HAP-1 (cell line): ENCODE data around the gene ARHGEF11.

ENCODE experiments used
- DNase-seq, 2 experiments: peaks; one replicate each; pipeline ENCODE4 v3.0.0-alpha.2; 2016 to 2020; ENCODE audit warnings: low spot score in 2 of 2
- H3K27me3 ChIP-seq: fragments of 250-450 bp; sonication (Bioruptor Pico); 2 replicates; pipeline ENCODE4 v1.5.1; 2020; ENCODE audit warnings: low read depth, mild to moderate bottlenecking, moderate library complexity
- H3K36me3 ChIP-seq: fragments of 250-450 bp; sonication (Bioruptor Pico); replicated peaks from 2 replicates; pipeline ENCODE4 v1.5.1; 2020; ENCODE audit warnings: mild to moderate bottlenecking
- H3K4me1 ChIP-seq: fragments of 250-450 bp; sonication (Bioruptor Pico); 2 replicates; pipeline ENCODE4 v1.5.1; 2020; ENCODE audit warnings: mild to moderate bottlenecking
- H3K4me3 ChIP-seq: fragments of 250-450 bp; sonication (Bioruptor Pico); 2 replicates; pipeline ENCODE4 v1.5.1; 2020; ENCODE audit warnings: mild to moderate bottlenecking, moderate library complexity
- H3K9me3 ChIP-seq: fragments of 250-450 bp; sonication (Bioruptor Pico); 2 replicates; pipeline ENCODE4 v1.5.1; 2020; ENCODE audit warnings: mild to moderate bottlenecking, moderate library complexity
- in situ Hi-C: fragments of 300-500 bp; cut with MboI; formaldehyde crosslinking; loops from 3 replicates; pipeline ENCODE4 v1.14.3; 2020; ENCODE audit warnings: low sequenced_read_pairs, inconsistent platforms, mixed read lengths

The ARHGEF11 gene

DNA sequence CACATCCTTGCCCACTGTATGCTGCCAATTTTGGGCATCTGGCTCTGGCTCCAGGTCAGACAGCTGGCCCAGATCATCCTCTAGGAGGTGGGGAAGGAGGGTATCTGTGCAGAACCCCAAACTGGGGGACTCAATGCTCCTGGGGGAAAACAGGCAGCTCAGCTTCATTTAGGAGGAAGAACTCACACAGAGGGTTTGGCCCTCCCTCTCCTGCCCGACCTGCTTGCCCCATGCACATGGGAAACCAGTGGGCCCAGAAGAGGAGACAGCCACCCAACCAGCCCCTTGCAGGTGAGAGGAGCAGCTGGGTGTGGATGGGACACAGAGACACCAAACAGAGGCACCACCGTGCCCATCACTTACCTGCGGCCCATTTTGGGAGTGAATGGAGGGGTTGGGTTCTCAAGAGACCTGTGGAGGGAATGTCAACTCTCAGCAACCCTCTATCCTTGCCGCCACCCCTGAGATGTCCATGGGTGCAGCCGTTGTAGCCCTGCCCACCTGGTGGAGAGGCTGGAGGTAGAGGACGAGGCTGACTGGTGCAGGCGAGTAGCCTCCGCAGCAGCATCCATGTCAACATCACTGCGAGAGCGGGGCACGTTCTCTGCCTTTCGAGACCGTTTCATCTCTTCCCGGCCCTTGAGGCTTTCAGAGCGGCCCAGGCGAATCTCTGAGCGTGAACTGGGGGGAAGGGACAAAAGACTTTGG, 97.6 kb downstream of the ARHGEF11 start:
- in situ Hi-C loops: no loop called here
- Histone ChIP-seq H3K9me3 (no peaks in the 10 kb centered on the region), H3K36me3 (peaks cover 41% of the 10 kb centered on the region)

GRCh38 chr1:156947127-156947526, 98.4 kb downstream of the ARHGEF11 start:
- DNase-seq: no peak
- no peaks in the 10 kb centered on the region for H3K4me1 ChIP-seq
- H3K9me3 ChIP-seq: no peaks in the 10 kb centered on the region
- H3K4me3 ChIP-seq: no peak overlapping the region
- in situ Hi-C loops: no loop called here
- no peaks in the 10 kb centered on the region for H3K27me3 ChIP-seq
- peaks cover 41% of the 10 kb centered on the region for H3K36me3 ChIP-seq

More for the DNA sequence above, 97.6 kb downstream of the ARHGEF11 start:
- H3K4me3 ChIP-seq: no peak overlapping the region
- no peaks in the 10 kb centered on the region for H3K27me3 ChIP-seq
- no peak for DNase-seq
- no peaks in the 10 kb centered on the region for H3K4me1 ChIP-seq

- in situ Hi-C loops: no loop called here
- H3K9me3 ChIP-seq: no peaks in the 10 kb centered on the region
- H3K27me3 ChIP-seq: no peaks in the 10 kb centered on the region
- no peaks in the 10 kb centered on the region for H3K4me1 ChIP-seq
- no peak for DNase-seq
- no peak overlapping the region for H3K4me3 ChIP-seq
- peaks cover 45% of the 10 kb centered on the region for H3K36me3 ChIP-seq
These were observed 99.5 kb downstream of the ARHGEF11 start for GRCh38 chr1:156945881-156946661.

DNA sequence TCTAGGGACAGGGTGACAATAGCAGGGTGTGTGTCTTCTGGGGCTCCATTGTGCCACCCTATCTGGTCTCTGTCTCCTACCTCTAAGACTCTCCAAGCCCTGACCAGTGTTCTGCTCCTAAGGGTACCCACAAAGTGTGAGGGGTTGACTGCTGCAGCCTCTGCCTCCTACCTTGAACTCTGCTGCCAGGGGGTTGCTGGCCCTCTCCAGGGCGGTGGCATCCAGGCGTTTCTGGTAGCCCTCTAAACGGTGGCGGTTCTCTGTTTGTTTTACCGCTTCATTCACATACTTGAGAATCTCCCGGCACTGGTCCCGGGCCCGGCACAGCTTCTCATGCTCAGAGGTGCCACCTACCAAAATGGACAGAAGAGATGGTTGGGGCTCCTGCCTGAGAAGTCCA, 100.7 kb downstream of the ARHGEF11 start:
- no peak overlapping the region for H3K4me3 ChIP-seq
- in situ Hi-C loops: no loop called here
- H3K9me3 ChIP-seq: no peaks in the 10 kb centered on the region
- H3K36me3 ChIP-seq: peaks cover 48% of the 10 kb centered on the region
- no peaks in the 10 kb centered on the region for H3K4me1 ChIP-seq
- no peak for DNase-seq
- H3K27me3 ChIP-seq: no peaks in the 10 kb centered on the region

- no peaks in the 10 kb centered on the region for H3K9me3 ChIP-seq
- in situ Hi-C loops: no loop called here
- no peaks in the 10 kb centered on the region for H3K4me1 ChIP-seq
- no peak overlapping the region for H3K4me3 ChIP-seq
- DNase-seq: no peak
- no peaks in the 10 kb centered on the region for H3K27me3 ChIP-seq
- peaks cover 54% of the 10 kb centered on the region for H3K36me3 ChIP-seq
These were observed 101.3 kb downstream of the ARHGEF11 start for GRCh38 chr1:156944268-156944667.

GRCh38 chr1:156943756-156944155, 101.8 kb downstream of the ARHGEF11 start:
- in situ Hi-C loops: no loop called here
- Histone ChIP-seq H3K9me3 (no peaks in the 10 kb centered on the region), H3K27me3 (no peaks in the 10 kb centered on the region), H3K4me1 (no peaks in the 10 kb centered on the region), H3K36me3 (peaks cover 55% of the 10 kb centered on the region), H3K4me3 (no peak overlapping the region)
- no peak for DNase-seq

GRCh38 chr1:156942576-156942975, 103.0 kb downstream of the ARHGEF11 start:
- H3K36me3 ChIP-seq: peaks cover 45% of the 10 kb centered on the region
- H3K4me1 ChIP-seq: no peaks in the 10 kb centered on the region
- H3K27me3 ChIP-seq: no peaks in the 10 kb centered on the region
- no peak for DNase-seq
- no peak overlapping the region for H3K4me3 ChIP-seq
- in situ Hi-C loops: no loop called here
- no peaks in the 10 kb centered on the region for H3K9me3 ChIP-seq

DNA sequence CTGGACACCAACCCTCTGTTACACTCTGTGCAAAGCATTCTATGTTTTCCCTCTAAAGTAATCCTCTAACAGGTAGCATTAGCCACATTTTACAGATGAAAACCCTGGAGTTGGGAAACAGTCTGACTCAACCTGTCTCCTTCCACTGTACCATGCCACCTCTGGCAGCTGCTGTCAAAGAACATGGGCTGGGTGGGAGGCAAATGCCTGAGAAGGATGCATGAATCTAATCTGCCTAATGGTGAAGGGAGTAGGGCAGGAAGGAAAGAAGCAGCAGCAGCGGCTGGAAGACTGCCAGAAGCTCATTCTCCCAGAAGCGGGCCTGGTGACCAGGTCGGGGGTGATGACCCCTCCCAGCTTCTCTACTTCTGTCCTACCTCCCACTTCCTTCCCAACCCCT, 103.4 kb downstream of the ARHGEF11 start:
- in situ Hi-C loops: no loop called here
- Histone ChIP-seq H3K9me3 (no peaks in the 10 kb centered on the region), H3K36me3 (peaks cover 45% of the 10 kb centered on the region), H3K4me1 (no peaks in the 10 kb centered on the region), H3K4me3 (no peak overlapping the region), H3K27me3 (no peaks in the 10 kb centered on the region)
- DNase-seq: no peak

DNA sequence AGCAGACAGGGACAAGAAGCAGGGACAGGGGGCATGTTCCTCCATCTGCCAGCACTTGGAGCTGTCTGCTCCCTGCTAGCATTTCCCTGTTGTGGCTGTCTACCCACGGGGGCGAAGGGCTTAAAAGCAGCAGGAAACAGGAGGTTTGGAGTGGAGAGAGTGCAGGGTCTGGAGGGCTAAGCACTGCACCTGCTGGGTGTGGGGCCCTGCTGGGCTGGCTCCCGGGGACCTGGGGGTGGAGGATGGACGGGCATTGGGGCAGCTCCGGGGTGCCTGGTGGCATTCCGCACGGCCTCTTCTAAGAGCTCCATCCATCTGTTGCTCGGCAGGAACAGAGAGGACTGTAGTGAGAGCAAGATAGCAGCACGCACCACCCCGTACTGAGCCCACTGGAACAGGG, 103.9 kb downstream of the ARHGEF11 start:
- in situ Hi-C loops: no loop called here
- H3K36me3 ChIP-seq: peaks cover 43% of the 10 kb centered on the region
- no peak for DNase-seq
- no peaks in the 10 kb centered on the region for H3K27me3 ChIP-seq
- no peak overlapping the region for H3K4me3 ChIP-seq
- H3K4me1 ChIP-seq: no peaks in the 10 kb centered on the region
- H3K9me3 ChIP-seq: no peaks in the 10 kb centered on the region

- H3K4me1 ChIP-seq: no peaks in the 10 kb centered on the region
- H3K36me3 ChIP-seq: peaks cover 29% of the 10 kb centered on the region
- H3K4me3 ChIP-seq: no peak overlapping the region
- no peaks in the 10 kb centered on the region for H3K27me3 ChIP-seq
- no peaks in the 10 kb centered on the region for H3K9me3 ChIP-seq
- no peak for DNase-seq
- in situ Hi-C loops: no loop called here
These were observed 105.7 kb downstream of the ARHGEF11 start for GRCh38 chr1:156939786-156940334.

DNA sequence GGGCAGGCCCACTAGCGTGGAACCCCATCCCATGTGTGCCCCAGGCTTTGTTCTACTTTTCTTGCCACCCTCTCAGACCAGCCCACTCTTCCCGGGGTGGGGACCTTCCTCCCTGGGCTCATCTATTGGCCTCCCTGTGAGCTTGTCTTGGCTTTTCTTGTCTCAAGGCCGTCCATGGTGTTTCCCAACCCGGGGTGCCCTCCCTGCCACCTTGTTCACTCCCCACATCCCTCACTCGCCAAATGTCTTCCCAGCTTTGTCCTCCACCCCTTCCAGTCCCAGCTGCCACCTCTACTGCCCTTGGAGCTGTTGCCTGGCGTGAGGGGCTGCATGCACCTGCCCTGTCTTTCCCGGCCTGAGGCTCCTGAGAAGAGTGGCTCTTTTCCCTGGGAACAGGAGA, 106.7 kb downstream of the ARHGEF11 start:
- Histone ChIP-seq H3K4me1 (no peaks in the 10 kb centered on the region), H3K27me3 (no peaks in the 10 kb centered on the region), H3K36me3 (peaks cover 19% of the 10 kb centered on the region), H3K9me3 (no peaks in the 10 kb centered on the region), H3K4me3 (no peak overlapping the region)
- in situ Hi-C loops: no loop called here
- DNase-seq: no peak

- DNase-seq: no peak
- H3K4me3 ChIP-seq: no peak overlapping the region
- no peaks in the 10 kb centered on the region for H3K4me1 ChIP-seq
- in situ Hi-C loops: no loop called here
- H3K36me3 ChIP-seq: peaks cover 17% of the 10 kb centered on the region
- H3K27me3 ChIP-seq: no peaks in the 10 kb centered on the region
- H3K9me3 ChIP-seq: no peaks in the 10 kb centered on the region
These were observed 107.7 kb downstream of the ARHGEF11 start for GRCh38 chr1:156937883-156938282.

- DNase-seq: no peak
- Histone ChIP-seq H3K9me3 (no peaks in the 10 kb centered on the region), H3K4me1 (no peaks in the 10 kb centered on the region), H3K27me3 (no peaks in the 10 kb centered on the region), H3K4me3 (no peak overlapping the region), H3K36me3 (peaks cover 17% of the 10 kb centered on the region)
- in situ Hi-C loops: no loop called here
These were observed 108.8 kb downstream of the ARHGEF11 start for GRCh38 chr1:156936721-156937220.

DNA sequence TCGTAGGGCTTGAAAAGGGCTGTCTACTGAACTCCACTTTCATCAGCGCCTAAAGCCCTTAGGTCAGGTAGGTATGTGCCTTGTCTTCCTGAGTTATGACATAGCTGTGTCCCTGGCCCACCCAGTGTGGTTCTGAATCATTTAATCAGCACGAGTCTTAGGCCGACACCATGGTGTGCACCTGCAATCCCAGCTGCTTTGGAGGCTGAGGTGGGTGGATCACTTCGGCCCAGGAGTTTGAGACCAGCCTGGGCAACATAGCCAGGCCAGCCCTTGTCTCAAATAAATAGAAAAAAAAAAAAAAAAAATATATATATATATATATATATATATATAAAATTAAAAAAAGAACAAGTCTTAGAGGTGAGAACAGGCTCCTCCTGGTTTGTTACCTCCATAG, 109.4 kb downstream of the ARHGEF11 start:
- H3K36me3 ChIP-seq: peaks cover 14% of the 10 kb centered on the region
- H3K27me3 ChIP-seq: no peaks in the 10 kb centered on the region
- H3K4me1 ChIP-seq: no peaks in the 10 kb centered on the region
- no peak for DNase-seq
- in situ Hi-C loops: no loop called here
- H3K9me3 ChIP-seq: no peaks in the 10 kb centered on the region
- H3K4me3 ChIP-seq: no peak overlapping the region
